Kidney epithelial cell (primary cell): Measurements from ENCODE around the gene PPM1E. TPM values are rescaled to one million over a fixed set of nuclear protein-coding genes. Genes with fewer than 3 reads are reported as not detected.

Source experiments
- DNase-seq: peaks from one replicate; pipeline ENCODE4 v3.0.0-alpha.2; 2010; ENCODE audit warnings: low read depth
- H3K27me3 ChIP-seq: 2 replicates; pipeline ENCODE4 v1.6.0; 2011; ENCODE audit warnings: low read length; ENCODE audit not compliant: control insufficient read depth, insufficient read depth
- H3K36me3 ChIP-seq: 2 replicates; pipeline ENCODE4 v1.5.1; 2011; ENCODE audit warnings: low read length; ENCODE audit not compliant: control insufficient read depth, insufficient read depth
- H3K4me3 ChIP-seq: 2 replicates; pipeline ENCODE4 v1.5.1; 2011; ENCODE audit warnings: low read depth, mild to moderate bottlenecking, control low read depth, low read length
- CTCF ChIP-seq: IDR thresholded peaks from 2 replicates; pipeline ENCODE4 v1.5.1; 2011; ENCODE audit warnings: mild to moderate bottlenecking, moderate library complexity, low read length, control low read depth, inconsistent platforms; ENCODE audit not compliant: insufficient read depth, poor library complexity, severe bottlenecking
- total RNA-seq: library from RNA; depleted of rRNA; stranded (reverse); fragments of >200 nt; gene quantifications from 2 replicates; pipeline ENCODE4 v1.2.3, GENCODE V29; 2015

PPM1E gene
- total RNA-seq, 1 donor from 2014 or later: 2.4 TPM

DNA sequence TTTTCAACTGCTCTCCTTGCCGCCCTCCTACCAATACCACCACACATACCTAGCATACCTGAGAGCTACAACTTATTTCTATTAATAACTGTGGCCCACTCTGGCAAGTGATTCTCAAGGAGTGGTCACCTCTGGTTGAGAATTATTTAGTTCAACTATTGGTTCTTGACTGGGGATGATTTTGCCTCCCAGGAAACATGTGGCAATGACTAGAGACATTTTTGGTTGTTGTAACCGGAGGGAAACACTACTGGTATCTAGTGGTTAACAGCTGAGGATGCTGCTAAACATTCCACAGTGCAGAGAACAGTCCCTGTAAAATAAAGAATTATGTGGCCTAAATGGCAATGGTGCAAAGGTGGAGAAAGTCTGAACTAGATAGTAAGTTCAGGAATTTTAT, 254.4 kb downstream of the PPM1E start:
- H3K36me3 ChIP-seq: no peaks in the 10 kb centered on the region
- H3K4me3 ChIP-seq: no peak overlapping the region
- no peak for TF ChIP-seq CTCF
- no peak for DNase-seq
- no peaks in the 10 kb centered on the region for H3K27me3 ChIP-seq

- Histone ChIP-seq H3K27me3 (no peaks in the 10 kb centered on the region), H3K36me3 (no peaks in the 10 kb centered on the region), H3K4me3 (no peak overlapping the region)
- DNase-seq: no peak
- no peak for TF ChIP-seq CTCF
Observed at GRCh38 chr17:59011975-59012374, 256.3 kb downstream of the PPM1E start.

DNA sequence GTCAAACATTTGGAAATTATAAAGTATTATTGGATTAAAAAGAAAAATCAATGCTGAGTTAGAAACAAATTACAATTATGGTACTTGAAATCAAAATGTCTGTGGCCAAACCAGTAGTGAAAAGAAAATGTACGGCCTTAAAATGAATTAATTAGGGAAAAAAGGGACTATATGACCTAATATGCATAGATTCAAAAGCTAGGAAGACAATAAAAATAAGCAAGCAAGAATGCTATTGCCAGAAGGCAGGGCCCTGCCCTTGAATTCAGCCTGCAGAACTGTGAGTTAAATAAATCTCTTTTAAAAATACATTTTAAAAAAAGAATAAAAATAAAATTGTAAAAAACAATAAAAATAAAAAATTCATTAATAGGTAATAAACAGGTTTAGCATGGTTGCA, 262.4 kb downstream of the PPM1E start:
- no peak for TF ChIP-seq CTCF
- Histone ChIP-seq H3K4me3 (no peak overlapping the region), H3K27me3 (no peaks in the 10 kb centered on the region), H3K36me3 (no peaks in the 10 kb centered on the region)
- no peak for DNase-seq

GRCh38 chr17:59024916-59025315, 269.3 kb downstream of the PPM1E start:
- Histone ChIP-seq H3K4me3 (no peak overlapping the region), H3K27me3 (no peaks in the 10 kb centered on the region), H3K36me3 (no peaks in the 10 kb centered on the region)
- DNase-seq: no peak
- TF ChIP-seq CTCF: no peak

DNA sequence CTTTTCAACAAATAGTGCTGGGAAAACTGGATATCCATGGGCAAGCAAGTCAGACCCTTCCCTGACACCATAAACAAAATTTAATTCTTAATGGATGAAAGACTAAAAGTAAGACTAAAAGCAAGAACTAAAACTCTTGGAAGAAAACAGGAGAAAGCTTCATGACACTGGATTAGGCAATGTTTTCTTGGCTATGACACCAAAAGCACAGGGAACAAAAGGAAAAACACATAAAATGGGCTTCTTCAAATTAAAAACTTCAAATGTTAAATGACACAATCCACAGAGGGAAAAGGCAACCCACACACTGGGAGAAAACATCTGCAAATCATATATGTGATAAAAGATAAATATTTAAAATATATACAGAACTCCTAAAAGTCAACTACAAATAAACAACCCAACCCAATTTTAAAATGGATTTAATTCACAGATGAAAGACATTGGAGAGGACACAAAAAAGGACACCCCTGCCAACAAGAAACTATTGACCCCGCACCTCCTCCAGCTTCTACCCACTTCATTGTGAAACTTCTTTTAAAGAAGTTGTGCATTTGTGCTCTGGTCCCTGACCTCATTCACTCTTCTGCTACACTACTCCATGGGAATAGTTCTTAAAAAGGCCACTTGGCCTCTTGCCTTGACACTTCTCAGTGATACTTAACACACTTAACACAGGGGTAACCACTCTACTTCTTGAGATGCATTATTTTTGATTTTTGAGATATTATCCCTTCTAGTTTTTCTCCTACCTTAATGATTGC, 270.7 kb downstream of the PPM1E start:
- Histone ChIP-seq H3K4me3 (no peak overlapping the region), H3K36me3 (no peaks in the 10 kb centered on the region), H3K27me3 (no peaks in the 10 kb centered on the region)
- no peak for TF ChIP-seq CTCF
- no peak for DNase-seq

GRCh38 chr17:59027750-59028149, 272.1 kb downstream of the PPM1E start:
- Histone ChIP-seq H3K27me3 (no peaks in the 10 kb centered on the region), H3K36me3 (no peaks in the 10 kb centered on the region), H3K4me3 (no peak overlapping the region)
- no peak for DNase-seq
- no peak for TF ChIP-seq CTCF
